HG02970 (cell line): ENCODE data around the gene SMYD3.
"Not testable (repeated sequence)": the region's sequence is repeated elsewhere in the genome, so short reads cannot be mapped to it uniquely, and the experiment has no call there.

Experiments
- ATAC-seq: cut with Tn5 transposase; IDR thresholded peaks from one replicate; pipeline ENCODE4 v1.9.1; 2021; ENCODE audit warnings: mild to moderate bottlenecking, moderate library complexity, moderate number of reproducible peaks; ENCODE audit not compliant: unreplicated experiment, low FRiP score

The SMYD3 gene

GRCh38 chr1:245946905-245947304, 560.2 kb downstream of the SMYD3 start:
- ATAC-seq = no peak

GRCh38 chr1:245945136-245945535, 561.9 kb downstream of the SMYD3 start:
- ATAC-seq = not testable (repeated sequence)

GRCh38 chr1:245942856-245943255, 564.2 kb downstream of the SMYD3 start:
- no peak for ATAC-seq

GRCh38 chr1:245941771-245942170, 565.3 kb downstream of the SMYD3 start:
- not testable (repeated sequence) for ATAC-seq

GRCh38 chr1:245939756-245940345, 567.2 kb downstream of the SMYD3 start:
- no peak for ATAC-seq

GRCh38 chr1:245938046-245938435, 569.0 kb downstream of the SMYD3 start:
- no peak for ATAC-seq

- no peak for ATAC-seq
These were observed 569.6 kb downstream of the SMYD3 start for GRCh38 chr1:245937316-245938045.

GRCh38 chr1:245934409-245934808, 572.7 kb downstream of the SMYD3 start:
- no peak for ATAC-seq

- no peak for ATAC-seq
These were observed 573.5 kb downstream of the SMYD3 start for GRCh38 chr1:245933431-245934045.

GRCh38 chr1:245932302-245932972, 574.6 kb downstream of the SMYD3 start:
- no peak for ATAC-seq

- ATAC-seq = no peak
These were observed 575.6 kb downstream of the SMYD3 start for GRCh38 chr1:245931450-245931849.

GRCh38 chr1:245929224-245929623, 577.9 kb downstream of the SMYD3 start:
- no peak for ATAC-seq

GRCh38 chr1:245926888-245927287, 580.2 kb downstream of the SMYD3 start:
- no peak for ATAC-seq

- ATAC-seq = no peak
These were observed 583.9 kb downstream of the SMYD3 start for GRCh38 chr1:245923215-245923614.

GRCh38 chr1:245921417-245921816, 585.7 kb downstream of the SMYD3 start:
- ATAC-seq = no peak

GRCh38 chr1:245917403-245917802, 589.7 kb downstream of the SMYD3 start:
- no peak for ATAC-seq

- ATAC-seq = no peak
These were observed 591.2 kb downstream of the SMYD3 start for GRCh38 chr1:245915841-245916240.

- ATAC-seq = no peak
These were observed 591.7 kb downstream of the SMYD3 start for GRCh38 chr1:245915406-245915805.

GRCh38 chr1:245908543-245908942, 598.5 kb downstream of the SMYD3 start:
- no peak for ATAC-seq

- no peak for ATAC-seq
These were observed 600.9 kb downstream of the SMYD3 start for GRCh38 chr1:245906207-245906606.

- ATAC-seq = no peak
These were observed 603.2 kb downstream of the SMYD3 start for GRCh38 chr1:245903851-245904250.
